Activated CD4-positive, alpha-beta T cell treated with anti-CD3 and anti-CD28 coated beads, Interleukin-2, amount 50 U/mL, for 16 hours (primary cell): ENCODE measurements around the gene C16orf74.

Experiments used
- DNase-seq: peaks from one replicate; pipeline ENCODE4 v3.0.0-alpha.2; 2020

Gene C16orf74

GRCh38 chr16:85688586-85689284 is 62.2 kb downstream of the C16orf74 start, which contains the start of gene GINS2:
GINS2 (minus strand) TSS chr16:85688954; CDS start chr16:85688898, 56 bp downstream.
- DNase-seq = peak; percentile 94

- peak; percentile 21 for DNase-seq
Measured at GRCh38 chr16:85687651-85688471, 63.0 kb downstream of the C16orf74 start.

- DNase-seq = peak; percentile 51
Measured at GRCh38 chr16:85686912-85687591, 63.8 kb downstream of the C16orf74 start.

- DNase-seq = no peak
Measured at GRCh38 chr16:85685251-85685650, 65.6 kb downstream of the C16orf74 start.

GRCh38 chr16:85683363-85683762 is 67.5 kb downstream of the C16orf74 start:
- no peak for DNase-seq

- DNase-seq = no peak
Measured at GRCh38 chr16:85682516-85682915, 68.4 kb downstream of the C16orf74 start.

- DNase-seq = no peak
Measured at GRCh38 chr16:85681255-85681654, 69.6 kb downstream of the C16orf74 start.

GRCh38 chr16:85680352-85680944 is 70.4 kb downstream of the C16orf74 start:
- DNase-seq = no peak

GRCh38 chr16:85679870-85680269 is 71.0 kb downstream of the C16orf74 start:
- DNase-seq = no peak

- DNase-seq = no peak
Measured at GRCh38 chr16:85678821-85679220, 72.1 kb downstream of the C16orf74 start.

GRCh38 chr16:85678016-85678415 is 72.9 kb downstream of the C16orf74 start:
- no peak for DNase-seq

- peak; percentile 8 for DNase-seq
Measured at GRCh38 chr16:85677383-85677967, 73.4 kb downstream of the C16orf74 start.

- DNase-seq = no peak
Measured at GRCh38 chr16:85676466-85676865, 74.4 kb downstream of the C16orf74 start.

- no peak for DNase-seq
Measured at GRCh38 chr16:85675251-85675874, 75.5 kb downstream of the C16orf74 start.

GRCh38 chr16:85674828-85675227 is 76.1 kb downstream of the C16orf74 start:
- no peak for DNase-seq

- DNase-seq = no peak
Measured at GRCh38 chr16:85674418-85674755, 76.5 kb downstream of the C16orf74 start.

GRCh38 chr16:85673529-85674417 is 77.1 kb downstream of the C16orf74 start:
- DNase-seq = no peak

- DNase-seq = no peak
Measured at GRCh38 chr16:85670840-85671239, 80.1 kb downstream of the C16orf74 start.

- DNase-seq = no peak
Measured at GRCh38 chr16:85668676-85669424, 82.0 kb downstream of the C16orf74 start.

- DNase-seq = no peak
Measured at GRCh38 chr16:85667841-85668413, 83.0 kb downstream of the C16orf74 start.
